Natural killer cell treated with Interleukin-12 subunit alpha and Interleukin-12 subunit beta and Interleukin-15 and Interleukin-18, amount 100 ng/mL, for 72 hours (primary cell): Measurements from ENCODE around the gene DMAP1. TPM values are rescaled to one million over a fixed set of nuclear protein-coding genes. Genes with fewer than 3 reads are reported as not detected.
A peak's percentile ranks its signal among the peaks of the same experiment; 100 is the strongest.
"Not testable (repeated sequence)": the region's sequence is repeated elsewhere in the genome, so short reads cannot be mapped to it uniquely, and the experiment has no call there.

Experiments
- ATAC-seq, 2 donors: fragments of 150-1000 bp; cut with Tn5 transposase in 1 of 2; sonication (Bioruptor Pico), chemical (Tn5 transposase) in 1 of 2; 2 replicates each; pipeline ENCODE4 v1.10.0; 2021
- DNase-seq: peaks from one replicate; pipeline ENCODE4 v3.0.0; 2022; ENCODE audit warnings: low spot score
- H3K27ac Mint-ChIP-seq, 2 donors: 1 replicate in 1 of 2; 2 replicates in 1 of 2; pipeline ENCODE4 v1.8.0; 2022; ENCODE audit warnings: mixed read lengths in 2 of 2, mild to moderate bottlenecking in 1 of 2, moderate library complexity in 1 of 2
- H3K27me3 Mint-ChIP-seq, 2 donors: 1 replicate in 1 of 2; 2 replicates in 1 of 2; pipeline ENCODE4 v1.8.0; 2022; ENCODE audit warnings: mixed read lengths in 2 of 2
- H3K36me3 Mint-ChIP-seq: one replicate; pipeline ENCODE4 v1.8.0; 2022; ENCODE audit warnings: mixed read lengths
- H3K4me1 Mint-ChIP-seq, 2 donors: 1 replicate in 1 of 2; 2 replicates in 1 of 2; pipeline ENCODE4 v1.8.0; 2022; ENCODE audit warnings: low read depth in 2 of 2, mixed read lengths in 2 of 2, mild to moderate bottlenecking in 1 of 2
- H3K4me3 Mint-ChIP-seq: one replicate; pipeline ENCODE4 v1.8.0; 2022; ENCODE audit warnings: mixed read lengths
- H3K9me3 Mint-ChIP-seq: 2 replicates; pipeline ENCODE4 v1.8.0; 2022; ENCODE audit warnings: mixed read lengths
- total RNA-seq, 2 donors: library from RNA; stranded (reverse); gene quantifications; one replicate each; pipeline ENCODE4 v1.2.3, GENCODE V29; 2022

Gene DMAP1
- total RNA-seq = 10 to 100 TPM; 36.9 to 52.2 TPM

- Mint-ChIP-seq H3K27ac (peak within 1 kb of the TSS; percentile 93 to 94), H3K27me3 (no peaks in the 10 kb centered on the region), H3K4me1 (peaks cover 44 to 54% of the 10 kb centered on the region in 2 donors), H3K4me3 (peak within 1 kb of the TSS; percentile 97), H3K36me3 (peaks cover 11% of the 10 kb centered on the region), H3K9me3 (no peaks in the 10 kb centered on the region)
- peak; percentile 88 for DNase-seq
- ATAC-seq = peak; percentile 90 to 91
Measured at GRCh38 chr1:44213222-44214112, at the start of gene DMAP1. Gene DMAP1 (plus strand): TSS chr1:44213471. CDS start chr1:44213754, 283 bp downstream.

- no peak for DNase-seq
- peak overlapping the region in 1 of 2 donors; percentile 17 for H3K27ac Mint-ChIP-seq
- peaks cover 12 to 38% of the 10 kb centered on the region in 2 donors for H3K27me3 Mint-ChIP-seq
- H3K4me1 Mint-ChIP-seq = peaks cover 7 to 10% of the 10 kb centered on the region in 2 donors
- peak; percentile 53 to 58 for ATAC-seq
- H3K36me3 Mint-ChIP-seq = peaks cover 12% of the 10 kb centered on the region
- no peak overlapping the region for H3K4me3 Mint-ChIP-seq
- peaks cover 5% of the 10 kb centered on the region for H3K9me3 Mint-ChIP-seq
Measured at GRCh38 chr1:44168520-44169098, 44.7 kb upstream of the DMAP1 start.

GRCh38 chr1:44170281-44170823 lies 42.9 kb upstream of the DMAP1 start:
- Mint-ChIP-seq H3K9me3 (peaks cover 5% of the 10 kb centered on the region), H3K4me3 (no peak overlapping the region), H3K27ac (no peak overlapping the region), H3K36me3 (peaks cover 16% of the 10 kb centered on the region), H3K27me3 (peaks cover 13 to 35% of the 10 kb centered on the region in 2 donors), H3K4me1 (peaks cover 7 to 10% of the 10 kb centered on the region in 2 donors)
- DNase-seq (no peak), ATAC-seq (no peak)

GRCh38 chr1:44174630-44175029 lies 38.6 kb upstream of the DMAP1 start:
- ATAC-seq (no peak), DNase-seq (no peak)
- peaks cover 6% of the 10 kb centered on the region for H3K36me3 Mint-ChIP-seq

GRCh38 chr1:44200336-44200735 lies 12.9 kb upstream of the DMAP1 start:
- no peak for ATAC-seq
- H3K27ac Mint-ChIP-seq = no peak overlapping the region
- no peak for DNase-seq
- no peaks in the 10 kb centered on the region for H3K36me3 Mint-ChIP-seq
- H3K4me3 Mint-ChIP-seq = no peak overlapping the region
- H3K4me1 Mint-ChIP-seq = no peaks in the 10 kb centered on the region
- peaks cover 0 to 2% of the 10 kb centered on the region in 2 donors for H3K27me3 Mint-ChIP-seq
- H3K9me3 Mint-ChIP-seq = no peaks in the 10 kb centered on the region

More at GRCh38 chr1:44174630-44175029, 38.6 kb upstream of the DMAP1 start:
- H3K4me3 Mint-ChIP-seq = no peak overlapping the region
- H3K4me1 Mint-ChIP-seq = no peaks in the 10 kb centered on the region
- H3K9me3 Mint-ChIP-seq = no peaks in the 10 kb centered on the region
- H3K27me3 Mint-ChIP-seq = peaks cover 9 to 14% of the 10 kb centered on the region in 2 donors
- H3K27ac Mint-ChIP-seq = no peak overlapping the region

- H3K36me3 Mint-ChIP-seq, H3K27me3 Mint-ChIP-seq, ATAC-seq, H3K27ac Mint-ChIP-seq, H3K9me3 Mint-ChIP-seq, DNase-seq, H3K4me3 Mint-ChIP-seq, H3K4me1 Mint-ChIP-seq: not testable (repeated sequence)
Measured at GRCh38 chr1:44206545-44206944, 6.7 kb upstream of the DMAP1 start.

- peaks cover 11 to 16% of the 10 kb centered on the region in 2 donors for H3K4me1 Mint-ChIP-seq
- ATAC-seq = no peak
- H3K27me3 Mint-ChIP-seq = peaks cover 0 to 2% of the 10 kb centered on the region in 2 donors
- no peaks in the 10 kb centered on the region for H3K36me3 Mint-ChIP-seq
- no peaks in the 10 kb centered on the region for H3K9me3 Mint-ChIP-seq
- no peak for DNase-seq
- no peak overlapping the region for H3K27ac Mint-ChIP-seq
- H3K4me3 Mint-ChIP-seq = no peak overlapping the region
Measured at GRCh38 chr1:44208226-44208625, 5.0 kb upstream of the DMAP1 start.

GRCh38 chr1:44210595-44210994 lies 2.7 kb upstream of the DMAP1 start:
- DNase-seq (no peak), ATAC-seq (no peak)
- Mint-ChIP-seq H3K27me3 (no peaks in the 10 kb centered on the region), H3K36me3 (peaks cover 6% of the 10 kb centered on the region), H3K27ac (no peak overlapping the region), H3K4me1 (peaks cover 27 to 40% of the 10 kb centered on the region in 2 donors), H3K4me3 (no peak overlapping the region), H3K9me3 (no peaks in the 10 kb centered on the region)

GRCh38 chr1:44212355-44213221 lies 683 bp upstream of the DMAP1 start:
- ATAC-seq (peak; percentile 67 to 74), DNase-seq (peak; percentile 68)
- H3K27ac Mint-ChIP-seq = peak overlapping the region; percentile 93 to 94
- H3K4me3 Mint-ChIP-seq = peak overlapping the region; percentile 97
- peaks cover 39 to 54% of the 10 kb centered on the region in 2 donors for H3K4me1 Mint-ChIP-seq
- no peaks in the 10 kb centered on the region for H3K9me3 Mint-ChIP-seq
- H3K27me3 Mint-ChIP-seq = no peaks in the 10 kb centered on the region
- peaks cover 11% of the 10 kb centered on the region for H3K36me3 Mint-ChIP-seq

- H3K4me1 Mint-ChIP-seq = peaks cover 41 to 46% of the 10 kb centered on the region in 2 donors
- H3K36me3 Mint-ChIP-seq = peaks cover 11% of the 10 kb centered on the region
- ATAC-seq = peak; percentile 45 to 58
- no peak overlapping the region for H3K4me3 Mint-ChIP-seq
- no peaks in the 10 kb centered on the region for H3K9me3 Mint-ChIP-seq
- DNase-seq = no peak
- no peak overlapping the region for H3K27ac Mint-ChIP-seq
- no peaks in the 10 kb centered on the region for H3K27me3 Mint-ChIP-seq
Measured at GRCh38 chr1:44217809-44218410, 4.6 kb downstream of the DMAP1 start.

- Mint-ChIP-seq H3K4me1 (peaks cover 33 to 47% of the 10 kb centered on the region in 2 donors), H3K36me3 (peaks cover 11% of the 10 kb centered on the region), H3K9me3 (no peaks in the 10 kb centered on the region), H3K27me3 (no peaks in the 10 kb centered on the region), H3K4me3 (no peak overlapping the region), H3K27ac (no peak overlapping the region)
- no peak for DNase-seq
- no peak for ATAC-seq
Measured at GRCh38 chr1:44218503-44219300, 5.4 kb downstream of the DMAP1 start.

GRCh38 chr1:44219301-44219626 lies 6.0 kb downstream of the DMAP1 start:
- Mint-ChIP-seq H3K9me3 (no peaks in the 10 kb centered on the region), H3K27me3 (no peaks in the 10 kb centered on the region), H3K4me3 (no peak overlapping the region), H3K4me1 (peaks cover 28 to 47% of the 10 kb centered on the region in 2 donors), H3K27ac (no peak overlapping the region), H3K36me3 (peaks cover 11% of the 10 kb centered on the region)
- DNase-seq (no peak), ATAC-seq (no peak)
